ENCODE measurements around the gene SPP1.
A peak's percentile ranks its signal among the peaks of the same experiment; 100 is the strongest.
"Not testable (repeated sequence)": the region's sequence is repeated elsewhere in the genome, so short reads cannot be mapped to it uniquely, and the experiment has no call there.

The SPP1 gene

DNA sequence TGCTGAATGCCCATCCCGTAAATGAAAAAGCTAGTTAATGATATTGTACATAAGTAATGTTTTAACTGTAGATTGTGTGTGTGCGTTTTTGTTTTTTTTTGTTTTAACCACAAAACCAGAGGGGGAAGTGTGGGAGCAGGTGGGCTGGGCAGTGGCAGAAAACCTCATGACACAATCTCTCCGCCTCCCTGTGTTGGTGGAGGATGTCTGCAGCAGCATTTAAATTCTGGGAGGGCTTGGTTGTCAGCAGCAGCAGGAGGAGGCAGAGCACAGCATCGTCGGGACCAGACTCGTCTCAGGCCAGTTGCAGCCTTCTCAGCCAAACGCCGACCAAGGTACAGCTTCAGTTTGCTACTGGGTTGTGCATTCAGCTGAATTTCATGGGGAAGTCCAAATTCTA, at the start of gene SPP1:
SPP1 (plus strand) TSS at position 249 of the 400 bp plus-strand sequence. CDS start 1,182 bp downstream, outside the sequence.
- peak; percentile 13 to 55 for DNase-seq

DNA sequence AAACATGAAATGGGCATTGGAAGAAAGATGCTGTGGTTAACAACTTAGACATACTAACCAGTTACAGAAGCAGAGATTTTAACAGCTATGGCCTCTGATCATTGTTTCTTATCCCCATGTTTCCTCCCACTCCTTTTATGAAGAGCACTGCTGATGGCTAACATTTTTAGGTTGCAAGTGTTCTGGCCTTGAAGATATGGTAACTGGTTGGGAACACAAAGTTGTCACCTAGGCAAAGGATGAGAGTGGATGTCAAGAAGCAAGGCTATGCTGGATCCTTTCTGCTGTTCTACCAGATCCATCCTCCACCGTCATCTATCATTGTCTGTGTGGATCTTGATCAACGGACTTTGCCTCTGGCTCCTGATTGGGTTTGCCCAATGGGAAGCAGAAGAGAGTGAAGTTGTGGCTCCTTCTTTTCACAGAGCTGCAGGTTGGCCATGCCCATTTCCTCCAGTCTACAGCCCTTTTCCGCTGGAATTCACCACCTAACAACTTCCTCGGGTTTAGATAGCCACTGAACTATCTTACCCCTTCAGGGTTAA, 48.9 kb upstream of the SPP1 start:
- DNase-seq: no peak

DNA sequence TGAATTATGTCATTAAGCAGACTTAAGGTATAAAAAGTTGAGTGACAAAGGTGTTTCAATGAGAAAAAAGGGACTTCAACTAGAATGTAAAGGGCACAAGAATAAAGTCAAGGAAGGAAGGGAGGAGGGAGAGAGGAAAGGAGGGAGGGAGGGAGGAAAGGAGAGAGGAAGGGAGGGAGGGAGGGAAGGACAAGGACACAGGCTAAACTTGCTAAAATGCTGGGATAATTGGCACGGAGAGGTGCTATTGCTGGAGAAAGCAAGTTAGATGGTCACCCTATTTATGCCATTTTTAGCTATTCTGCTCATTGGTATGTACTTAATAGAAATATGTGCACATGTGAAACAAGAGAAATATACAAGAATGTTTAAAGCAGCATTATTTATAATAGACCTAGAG, 44.9 kb upstream of the SPP1 start:
- DNase-seq: no peak

DNA sequence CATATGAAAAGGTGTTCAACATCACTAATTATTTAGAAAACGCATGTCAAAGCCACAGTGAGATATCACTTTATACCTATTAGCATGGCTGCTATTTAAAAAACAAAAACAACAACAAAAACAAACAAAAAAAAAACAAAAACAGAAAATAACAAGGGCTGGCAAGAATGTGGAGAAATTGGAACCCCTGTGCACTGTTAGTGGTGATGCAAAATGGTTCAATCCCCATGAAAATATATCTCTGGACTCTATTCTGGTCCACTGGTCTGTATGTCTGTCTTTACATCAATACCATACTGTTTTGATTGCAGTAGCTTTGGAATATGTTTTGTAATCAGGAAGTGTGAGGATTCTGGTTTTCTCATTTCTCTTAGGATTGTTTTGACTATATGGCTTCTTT, 43.6 kb upstream of the SPP1 start:
- DNase-seq: no peak

DNA sequence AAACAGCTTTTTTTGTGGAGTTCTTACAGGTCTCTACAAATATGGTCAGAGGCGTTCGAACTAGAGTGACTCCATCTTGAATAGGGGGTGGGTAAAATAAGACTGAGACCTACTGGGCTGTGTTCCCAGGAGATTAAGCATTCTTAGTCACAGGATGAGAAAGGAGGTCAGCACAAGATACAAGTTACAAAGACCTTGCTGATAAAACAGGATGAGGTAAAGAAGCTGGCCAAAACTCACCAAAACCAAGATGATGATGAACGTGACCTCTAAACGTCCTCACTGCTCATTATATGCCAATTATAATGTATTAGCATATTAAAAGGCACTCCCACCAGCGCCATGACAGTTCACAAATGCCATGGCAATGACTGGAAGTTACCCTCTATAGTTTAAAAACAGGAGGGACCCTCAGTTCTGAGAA, 42.8 kb upstream of the SPP1 start:
- no peak for DNase-seq

DNA sequence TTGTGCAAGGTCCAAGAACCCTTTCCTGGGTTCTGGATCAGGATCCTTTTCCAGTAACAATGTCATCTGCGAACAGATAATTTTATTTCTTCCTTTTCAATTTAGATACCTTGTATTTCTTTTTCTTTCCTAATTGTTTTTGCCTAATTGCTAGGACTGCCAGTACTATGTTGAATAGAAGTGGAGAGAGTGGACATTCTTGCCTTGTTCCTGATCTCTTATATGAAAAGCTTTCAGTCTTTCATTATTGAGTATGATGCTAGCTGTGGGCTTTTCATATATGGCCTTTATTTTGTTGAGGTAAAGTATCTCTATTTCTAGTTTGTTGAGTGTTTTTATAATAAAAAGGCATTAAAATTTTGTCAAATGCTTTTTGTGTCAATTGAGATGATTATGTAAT, 42.2 kb upstream of the SPP1 start:
- no peak for DNase-seq

DNA sequence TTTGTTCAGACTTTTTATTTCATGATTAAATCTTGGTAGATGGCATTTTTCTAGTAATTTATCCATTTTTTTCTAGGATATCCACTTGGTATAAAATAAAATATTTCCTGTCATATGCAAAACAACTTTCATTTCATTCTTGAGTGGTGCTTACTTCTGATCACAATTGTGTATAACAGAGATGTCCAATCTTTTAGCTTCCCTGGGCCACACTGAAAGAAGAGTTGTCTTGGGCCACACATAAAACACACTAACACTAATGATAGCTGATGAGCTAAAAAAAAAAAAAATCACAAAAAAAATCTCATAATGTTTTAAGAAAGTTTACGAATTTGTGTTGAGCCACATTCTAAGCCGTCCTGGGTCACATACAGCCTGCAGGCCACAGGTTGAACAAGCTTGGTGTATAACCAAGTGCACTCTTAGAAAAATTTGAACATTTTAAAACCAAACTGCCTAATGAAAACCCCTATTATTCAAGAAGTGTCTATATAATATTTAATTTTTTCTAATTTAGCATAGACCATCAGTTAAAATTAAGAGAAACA, 41.3 kb upstream of the SPP1 start:
- DNase-seq: no peak

DNA sequence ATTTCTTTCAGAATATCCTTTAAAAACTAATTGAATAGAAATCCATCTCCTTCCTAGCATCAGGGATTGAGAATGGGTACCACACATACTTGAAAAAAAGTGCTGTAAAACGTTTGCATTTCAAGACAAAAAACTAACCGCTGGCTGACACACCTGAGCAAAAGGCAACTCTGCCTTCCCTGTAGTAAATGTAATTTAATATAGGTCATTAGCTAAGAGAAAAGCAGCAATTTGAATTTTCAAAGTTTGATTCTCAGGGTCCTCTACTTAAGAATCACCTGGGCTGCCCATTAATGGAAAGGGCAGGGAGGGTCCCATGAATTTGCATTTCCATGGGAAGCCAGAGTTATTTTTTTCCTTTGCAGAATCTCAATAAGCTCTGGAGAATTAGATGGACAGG, 40.5 kb upstream of the SPP1 start:
- DNase-seq: no peak

DNA sequence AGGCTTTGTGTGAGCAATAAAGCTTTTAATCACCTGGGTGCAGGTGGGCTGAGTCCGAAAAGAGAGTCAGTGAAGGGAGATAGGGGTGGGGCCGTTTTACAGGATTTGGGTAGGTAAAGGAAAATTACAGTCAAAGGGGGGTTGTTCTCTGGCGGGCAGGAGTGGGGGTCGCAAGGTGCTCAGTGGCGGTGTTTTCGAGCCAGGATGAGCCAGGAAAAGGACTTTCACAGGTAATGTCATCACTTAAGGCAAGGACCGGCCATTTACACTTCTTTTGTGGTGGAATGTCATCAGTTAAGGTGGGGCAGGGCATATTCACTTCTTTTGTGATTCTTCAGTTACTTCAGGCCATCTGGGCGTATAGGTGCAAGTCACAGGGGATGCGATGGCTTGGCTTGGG, 39.6 kb upstream of the SPP1 start:
- not testable (repeated sequence) for DNase-seq

DNA sequence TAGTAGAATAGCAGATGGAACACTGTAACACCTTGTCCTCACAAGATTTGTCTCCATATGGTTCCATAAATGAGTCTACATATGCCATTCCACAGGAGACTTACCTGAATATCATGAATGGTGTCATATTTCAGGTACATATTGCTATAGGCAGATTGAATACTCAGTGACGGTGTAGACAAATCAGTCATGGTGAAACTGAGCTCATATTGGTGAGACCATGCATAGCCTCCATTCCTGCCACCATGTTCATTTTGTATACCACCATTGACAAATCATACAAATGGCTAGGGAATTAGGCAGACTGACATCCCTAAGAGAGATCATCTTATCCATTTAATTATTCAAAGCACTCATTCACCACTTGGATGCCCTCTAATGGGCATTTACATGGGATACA, 38.0 kb upstream of the SPP1 start:
- DNase-seq: no peak

DNA sequence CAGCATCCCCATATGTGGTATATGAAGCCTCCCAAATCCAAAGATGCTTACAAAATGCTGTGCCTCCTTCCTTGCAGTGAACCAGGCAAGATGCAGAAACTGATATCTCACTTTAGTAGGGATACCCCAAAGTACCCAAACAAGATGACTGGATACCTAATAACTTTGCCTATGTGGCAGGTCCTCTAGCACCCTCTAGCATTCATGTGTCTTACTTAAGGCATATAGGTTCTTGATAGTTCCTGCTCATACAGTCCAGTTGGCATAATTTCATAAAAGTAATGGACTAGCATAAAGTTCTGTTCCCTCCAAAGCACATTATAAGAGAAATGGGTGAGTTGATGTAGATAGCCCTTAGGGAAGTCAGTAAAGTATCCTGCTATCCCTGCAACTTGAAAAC, 36.8 kb upstream of the SPP1 start:
- no peak for DNase-seq

DNA sequence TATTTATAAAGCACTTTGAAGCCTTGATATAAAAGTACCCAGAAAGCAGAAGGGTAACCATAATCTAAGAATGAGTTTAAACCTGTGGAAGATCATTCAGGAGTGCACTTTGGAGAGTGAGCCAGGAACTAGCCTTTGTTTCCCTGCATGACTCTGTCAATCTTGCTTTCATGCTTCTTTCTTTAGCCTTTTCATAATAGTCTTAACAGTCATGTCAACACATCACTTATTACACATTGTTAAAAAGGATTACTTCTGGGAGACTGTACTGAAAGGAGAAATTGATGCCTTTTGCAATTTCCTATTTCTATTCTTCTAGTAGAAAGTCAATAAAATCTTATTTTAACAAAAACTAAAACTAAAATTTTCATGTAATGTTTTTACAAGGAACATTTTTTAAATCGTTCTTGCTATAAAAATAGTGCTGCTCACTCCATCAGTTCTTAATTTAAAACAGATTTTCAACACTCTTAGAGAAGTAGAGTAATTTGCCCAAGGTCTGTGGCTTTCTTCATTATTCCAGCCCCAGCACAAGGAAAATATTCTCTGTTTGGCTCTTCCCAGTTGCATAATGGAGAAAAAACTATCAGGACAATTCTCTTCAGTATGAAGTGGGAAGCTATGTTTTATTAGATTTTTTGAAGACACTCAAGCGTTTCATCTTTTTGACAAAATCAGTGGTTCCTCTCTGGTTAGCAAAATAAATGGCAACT, 35.4 kb upstream of the SPP1 start:
- no peak for DNase-seq

DNA sequence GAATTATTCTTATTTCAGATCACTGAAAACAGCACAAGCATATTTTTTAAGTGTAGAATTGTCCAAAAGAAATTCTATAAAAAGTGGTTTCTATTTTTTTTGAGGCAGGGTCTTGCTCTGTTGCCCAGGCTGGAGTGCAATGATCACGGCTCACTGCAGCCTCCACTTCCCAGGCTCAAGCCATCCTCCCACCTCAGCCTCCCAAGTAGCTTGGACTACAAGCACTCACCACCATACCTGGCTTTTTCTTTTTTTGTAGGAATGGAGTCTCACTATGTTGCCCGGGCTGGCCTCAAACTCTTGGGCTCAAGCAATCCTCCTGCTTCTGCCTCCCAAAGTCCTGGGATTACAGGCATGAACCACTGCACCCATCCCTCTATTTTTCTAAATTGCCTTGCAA, 34.7 kb upstream of the SPP1 start:
- DNase-seq: not testable (repeated sequence)

DNA sequence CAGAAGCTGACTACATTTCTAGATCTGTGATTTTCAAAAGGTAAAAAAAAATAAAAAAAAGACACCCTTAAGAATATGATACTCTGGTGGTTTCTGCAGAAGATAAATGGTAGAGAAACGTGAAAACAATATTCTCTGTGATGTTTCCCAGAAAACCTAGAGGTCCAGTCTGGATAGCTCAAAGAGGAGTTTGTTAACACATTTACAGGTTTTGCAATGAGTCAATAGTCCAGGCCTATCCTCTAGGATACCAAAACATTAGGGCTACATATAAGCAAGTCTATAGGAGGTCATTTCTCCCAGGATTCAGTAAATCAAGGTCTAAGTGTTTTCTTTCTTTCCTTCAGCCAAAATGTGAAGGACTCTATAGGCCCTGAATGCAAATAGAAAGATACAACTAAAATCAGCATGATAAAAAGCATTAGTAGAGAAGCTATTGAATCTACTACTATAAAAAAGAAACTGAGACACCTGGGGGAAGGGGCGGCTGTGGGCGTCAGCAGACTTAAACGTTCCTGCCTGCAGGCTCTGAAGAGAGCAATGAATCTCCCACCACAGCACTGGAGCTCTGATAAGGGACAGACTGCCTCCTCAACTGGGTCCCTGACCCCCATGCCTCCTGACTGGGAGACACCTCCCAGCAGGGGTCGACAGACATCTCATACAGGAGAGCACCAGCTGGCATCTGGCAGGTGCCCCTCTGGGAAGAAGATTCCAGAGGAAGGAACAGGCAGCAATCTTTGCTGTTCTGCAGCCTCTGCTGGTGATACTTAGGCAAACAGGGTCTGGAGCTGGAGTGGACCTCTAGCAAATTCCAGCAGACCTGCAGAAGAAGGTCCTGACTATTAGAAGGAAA, 33.7 kb upstream of the SPP1 start:
- DNase-seq: no peak

DNA sequence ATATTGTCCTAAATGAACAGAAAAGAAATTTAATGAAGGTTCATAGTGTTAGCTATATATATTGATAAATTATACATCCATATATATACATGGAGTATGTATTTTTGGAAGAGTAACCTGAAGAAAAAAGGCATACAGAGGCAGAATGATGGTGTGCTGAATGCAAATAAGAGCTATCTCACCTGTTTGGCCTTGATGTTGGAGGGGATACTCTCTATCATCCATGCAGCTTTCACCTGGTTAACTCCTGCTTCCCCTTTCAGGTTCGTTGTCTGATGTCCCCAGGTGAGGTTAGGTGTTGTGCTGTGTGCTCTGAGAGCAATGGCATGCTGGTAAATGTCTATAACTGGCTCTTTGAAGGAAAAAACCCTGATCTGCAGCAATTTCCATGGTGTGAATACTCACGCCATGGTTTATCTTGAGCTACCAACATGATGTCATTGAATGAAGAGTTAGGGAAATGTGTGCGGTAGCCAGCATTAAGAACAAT, 31.8 kb upstream of the SPP1 start:
- DNase-seq: no peak

DNA sequence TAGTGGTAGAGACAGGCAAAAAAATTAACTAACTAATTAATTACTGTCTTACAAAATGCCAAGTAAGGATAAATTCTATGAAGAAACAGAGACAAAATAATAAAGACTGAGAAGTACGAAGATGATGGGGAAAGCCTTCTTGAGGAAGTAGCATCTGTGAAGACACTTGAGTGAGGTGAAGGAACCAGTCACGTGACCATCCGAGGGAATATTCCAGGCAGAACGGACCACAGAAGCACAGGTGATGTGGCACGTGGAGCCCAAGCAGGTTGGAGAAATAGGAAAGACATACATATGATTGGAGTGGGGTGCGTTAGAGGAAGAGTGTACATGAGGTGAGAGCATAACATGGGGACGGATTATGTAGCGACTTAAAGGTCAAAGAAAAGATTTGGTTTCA, 30.5 kb upstream of the SPP1 start:
- DNase-seq: no peak

DNA sequence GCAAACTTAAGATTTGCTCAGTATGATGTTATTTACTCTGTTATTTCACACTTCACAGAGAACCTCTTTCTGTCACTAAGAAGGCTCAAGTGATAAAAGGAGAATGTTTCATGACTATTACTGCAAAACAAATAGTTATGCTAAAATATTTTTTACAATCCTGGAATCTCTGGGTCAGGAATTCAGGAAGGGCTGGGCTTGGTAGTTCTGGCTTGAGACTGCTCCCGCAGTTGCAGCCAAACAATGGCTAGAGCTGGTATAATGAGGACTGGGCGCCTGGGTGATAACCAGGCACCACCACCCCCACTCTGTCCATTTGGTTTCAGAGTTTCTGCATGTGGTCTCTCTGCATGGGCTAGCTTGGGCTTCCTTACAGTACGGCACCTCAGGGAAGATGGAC, 28.7 kb upstream of the SPP1 start:
- DNase-seq: no peak

DNA sequence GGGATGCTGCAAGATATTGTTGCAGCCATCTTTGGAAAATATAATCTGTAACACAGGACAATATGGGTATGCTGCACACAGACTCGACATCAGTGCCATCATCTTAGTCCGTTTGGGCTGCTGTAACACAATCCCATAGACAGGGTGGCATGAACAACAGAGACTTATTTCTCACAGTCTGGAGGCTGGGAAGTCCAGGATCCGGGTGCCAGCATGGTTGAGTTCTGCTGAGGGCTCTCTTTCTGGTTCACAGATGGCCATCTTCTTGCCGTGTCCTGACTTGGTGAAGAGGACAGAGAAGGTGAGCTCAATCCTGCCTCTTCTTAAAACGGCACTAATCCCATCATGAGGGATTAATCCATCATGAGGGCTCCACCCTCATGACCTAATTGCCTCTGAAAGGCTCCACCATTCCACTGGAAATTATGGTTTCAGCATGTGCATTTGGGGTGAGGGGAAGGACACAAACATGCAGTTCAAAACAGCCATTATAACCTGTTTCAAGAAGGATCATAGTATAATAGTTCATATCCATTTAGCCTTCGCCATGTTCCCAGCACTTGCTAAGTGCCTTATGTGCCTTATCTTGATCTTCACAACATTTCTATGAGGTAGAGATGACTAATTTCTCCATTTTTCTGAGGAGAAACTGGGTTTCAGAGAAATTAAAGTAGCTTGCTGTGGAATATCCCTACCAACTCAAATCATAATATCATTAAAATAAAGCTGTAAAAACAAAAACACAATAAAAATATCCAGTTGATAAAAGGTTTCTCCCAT, 27.9 kb upstream of the SPP1 start:
- no peak for DNase-seq

DNA sequence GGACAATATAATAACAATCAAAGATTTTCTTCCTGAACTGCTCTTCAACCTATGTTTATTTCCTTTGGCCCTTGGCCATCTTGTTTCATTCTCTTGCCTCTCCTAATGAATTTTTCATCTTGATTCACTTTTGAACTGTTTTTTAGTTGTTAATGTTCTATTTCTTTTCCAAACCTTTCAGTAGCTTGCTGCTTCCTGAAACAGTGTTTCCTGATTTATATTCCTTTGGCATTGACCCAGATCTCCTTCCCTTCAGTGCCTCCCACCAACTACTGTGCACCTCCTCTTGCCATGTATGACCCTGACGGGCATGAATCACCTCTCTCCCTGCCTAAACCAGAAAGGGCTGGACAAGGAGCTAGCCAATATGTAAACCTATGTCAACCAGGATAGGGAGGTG, 25.6 kb upstream of the SPP1 start:
- DNase-seq: no peak

DNA sequence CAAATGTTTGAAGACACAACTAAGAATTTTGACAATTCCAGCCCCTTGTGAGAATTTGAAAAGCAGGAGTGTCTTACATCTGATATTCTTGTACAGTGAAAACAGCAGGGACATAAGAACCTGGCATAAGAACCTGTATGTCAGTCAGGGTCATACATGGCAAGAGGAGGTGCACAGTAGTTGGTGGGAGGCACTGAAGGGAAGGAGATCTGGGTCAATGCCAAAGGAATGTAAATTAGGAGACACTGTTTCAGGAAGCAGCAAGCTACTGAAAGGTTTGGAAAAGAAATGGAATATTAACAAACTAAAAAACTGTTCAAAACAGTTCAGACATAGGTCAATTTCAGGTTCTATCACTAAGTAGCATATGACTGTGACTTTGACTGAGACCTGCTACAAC, 25.0 kb upstream of the SPP1 start:
- DNase-seq: no peak

DNA sequence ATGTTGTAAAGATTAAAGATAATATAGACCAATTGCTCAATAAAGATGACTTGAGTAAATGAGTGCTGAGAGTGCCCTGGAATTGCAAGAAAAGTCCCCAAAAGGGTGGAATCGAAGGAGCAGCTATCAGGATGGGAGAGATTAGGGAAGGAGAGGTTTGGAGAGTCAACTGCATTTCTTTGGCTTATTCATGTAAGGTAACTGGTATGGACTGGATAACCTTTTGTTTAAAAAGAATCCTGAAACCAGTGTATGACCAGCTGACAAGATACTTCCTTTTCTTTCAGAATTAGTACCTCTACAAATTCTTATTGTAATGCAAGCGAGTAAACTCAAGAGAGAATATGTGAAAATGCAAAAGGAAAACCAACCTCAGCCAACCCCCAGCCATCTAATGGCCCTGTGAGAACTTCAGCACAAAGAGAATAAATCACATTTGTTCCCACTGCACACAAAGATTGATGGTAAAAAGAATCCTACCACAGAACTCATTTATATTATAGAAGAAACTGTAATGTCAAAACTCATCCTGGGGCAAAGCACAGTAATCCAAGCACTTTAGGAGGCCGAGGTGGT, 24.5 kb upstream of the SPP1 start:
- no peak for DNase-seq

DNA sequence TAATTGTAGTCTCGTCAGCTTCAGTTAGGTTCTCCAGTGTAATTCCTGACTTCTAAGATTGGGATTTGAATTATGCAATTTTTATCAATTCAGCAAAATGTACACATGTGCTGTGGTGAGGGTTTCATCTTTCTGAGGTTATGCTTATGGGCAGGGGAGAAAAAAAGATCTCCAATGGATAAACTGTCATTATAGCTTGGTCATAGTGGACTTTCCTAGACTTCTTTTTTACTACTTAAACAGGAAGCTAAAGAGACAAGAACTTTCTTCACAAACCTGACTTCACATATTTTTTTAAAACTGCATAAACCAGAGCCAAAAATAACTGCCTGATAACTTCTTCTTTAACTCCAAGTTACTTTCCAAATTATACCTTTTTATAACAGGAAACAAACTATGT, 21.7 kb upstream of the SPP1 start:
- DNase-seq: no peak

DNA sequence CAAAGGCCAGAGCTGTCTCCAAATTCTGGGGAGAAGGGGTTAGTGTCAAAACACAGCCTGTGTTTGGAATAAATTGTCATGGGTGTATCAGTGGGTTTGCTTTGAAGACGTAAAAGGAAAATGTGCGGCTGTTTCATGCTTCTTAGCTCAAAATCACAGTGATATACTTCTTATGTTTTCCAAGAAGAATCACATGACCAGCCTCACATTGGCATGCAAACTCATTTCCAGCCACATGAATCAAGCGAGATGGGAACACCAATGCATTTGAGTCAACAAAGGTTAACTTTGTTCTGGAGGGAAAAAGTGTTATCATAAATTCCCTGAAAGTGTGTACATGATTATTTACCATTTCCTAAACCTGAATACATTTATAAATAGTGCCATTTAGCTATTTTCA, 19.0 kb upstream of the SPP1 start:
- DNase-seq: no peak
